ENCODE data around the gene BIRC2. TPM values are rescaled to one million over a fixed set of nuclear protein-coding genes. Genes with fewer than 3 reads are reported as not detected.

BIRC2 gene
- total and polyA plus RNA-seq, 10 of the 15 experiments (the other 5 are each of a cell fraction or from before 2014, with no cell fraction given), result 13.8 to 75.8 (median 26.5) TPM

DNA sequence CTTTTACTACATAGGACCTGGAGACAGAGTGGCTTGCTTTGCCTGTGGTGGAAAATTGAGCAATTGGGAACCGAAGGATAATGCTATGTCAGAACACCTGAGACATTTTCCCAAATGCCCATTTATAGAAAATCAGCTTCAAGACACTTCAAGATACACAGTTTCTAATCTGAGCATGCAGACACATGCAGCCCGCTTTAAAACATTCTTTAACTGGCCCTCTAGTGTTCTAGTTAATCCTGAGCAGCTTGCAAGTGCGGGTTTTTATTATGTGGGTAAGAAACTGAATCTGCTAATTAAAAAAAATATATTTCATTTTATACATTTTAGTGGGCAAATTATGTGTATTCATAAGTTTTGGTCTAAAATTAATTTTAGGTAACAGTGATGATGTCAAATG is 21.9 kb upstream of the BIRC2 start:
- peaks cover 79% of the 10 kb centered on the region for H3K79me2 ChIP-seq (ENCODE audit: control insufficient read depth, insufficient read depth, low read length)

More for the DNA sequence above, 21.9 kb upstream of the BIRC2 start:
- no TSS peak for BruUV-seq (replicated peaks)
- FAIRE-seq, result no peak
- intact Hi-C loops (cut with micrococcal nuclease; ENCODE audit: unreplicated experiment) (no loop called here), in situ Hi-C loops (cut with MboI) (no loop called here)
- Histone ChIP-seq H3K27me3 (replicated peaks in 1 of 2; ENCODE audit: control insufficient read depth in 2 of 2, insufficient read depth in 2 of 2, low read length in 1 of 2) (no peaks in the 10 kb centered on the region), H3K4me2 (ENCODE audit: control insufficient read depth, insufficient read depth) (peak overlapping the region; percentile 21; the same call in 1 of the 2 replicates), H4K20me1 (ENCODE audit: control insufficient read depth, insufficient read depth) (no peaks in the 10 kb centered on the region), H2AFZ (ENCODE audit: control insufficient read depth, low read depth, low read length) (no peak overlapping the region), H3K36me3 (ENCODE audit: control insufficient read depth in 2 of 2, insufficient read depth in 2 of 2, low read length in 1 of 2) (peaks cover 5 to 26% of the 10 kb centered on the region in 2 experiments; a peak in 3 of 4 replicates), H3K27ac (ENCODE audit: control insufficient read depth, insufficient read depth) (no peak overlapping the region), H3K9me3 (replicated peaks; ENCODE audit: control insufficient read depth, insufficient read depth, low read length) (no peaks in the 10 kb centered on the region), H3K9ac (ENCODE audit: control insufficient read depth, insufficient read depth, low read length) (no peak overlapping the region), H3K4me1 (ENCODE audit: control insufficient read depth, insufficient read depth, low read length) (no peaks in the 10 kb centered on the region; the same call in 1 of the 2 replicates), H3K4me3 (0 out of 2 replicates have a peak overlapping the region, but pooled peaks have one; percentile 31)
- ChIA-PET RAD21 (ENCODE audit: unreplicated experiment) (interaction anchor here (1.6 kb wide), 1 partner anchor 31 kb away, joined by 3 read pairs; no protein-coding TSS in a partner anchor), SMC1A (ENCODE audit: uncharacterized antibody, unreplicated experiment) (interaction anchor here (0.9 to 2.2 kb wide), 6 partner anchors 11 to 288 kb away, joined by 3 to 16 read pairs (median 6); no protein-coding TSS in a partner anchor), POLR2A (no interaction called here), CTCF (interaction anchor here (1.0 to 2.3 kb wide), 6 partner anchors 16 to 342 kb away, joined by 3 to 16 read pairs (median 8); no protein-coding TSS in a partner anchor)
- TF ChIP-seq PML (IDR thresholded peaks at IDR 0.05; ENCODE audit: low read length), result peak; percentile 6; the same call in 1 of the 2 replicates
- TF ChIP-seq, protein P1, sequence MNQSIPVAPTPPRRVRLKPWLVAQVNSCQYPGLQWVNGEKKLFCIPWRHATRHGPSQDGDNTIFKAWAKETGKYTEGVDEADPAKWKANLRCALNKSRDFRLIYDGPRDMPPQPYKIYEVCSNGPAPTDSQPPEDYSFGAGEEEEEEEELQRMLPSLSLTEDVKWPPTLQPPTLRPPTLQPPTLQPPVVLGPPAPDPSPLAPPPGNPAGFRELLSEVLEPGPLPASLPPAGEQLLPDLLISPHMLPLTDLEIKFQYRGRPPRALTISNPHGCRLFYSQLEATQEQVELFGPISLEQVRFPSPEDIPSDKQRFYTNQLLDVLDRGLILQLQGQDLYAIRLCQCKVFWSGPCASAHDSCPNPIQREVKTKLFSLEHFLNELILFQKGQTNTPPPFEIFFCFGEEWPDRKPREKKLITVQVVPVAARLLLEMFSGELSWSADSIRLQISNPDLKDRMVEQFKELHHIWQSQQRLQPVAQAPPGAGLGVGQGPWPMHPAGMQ (IDR thresholded peaks at IDR 0.05; ENCODE audit: borderline replicate concordance), result no peak
- peak; percentile 17; the same call in 1 of the 2 replicates for TF ChIP-seq SMAD5 (IDR thresholded peaks at IDR 0.05; ENCODE audit: low read depth)
- TF ChIP-seq, protein P2, sequence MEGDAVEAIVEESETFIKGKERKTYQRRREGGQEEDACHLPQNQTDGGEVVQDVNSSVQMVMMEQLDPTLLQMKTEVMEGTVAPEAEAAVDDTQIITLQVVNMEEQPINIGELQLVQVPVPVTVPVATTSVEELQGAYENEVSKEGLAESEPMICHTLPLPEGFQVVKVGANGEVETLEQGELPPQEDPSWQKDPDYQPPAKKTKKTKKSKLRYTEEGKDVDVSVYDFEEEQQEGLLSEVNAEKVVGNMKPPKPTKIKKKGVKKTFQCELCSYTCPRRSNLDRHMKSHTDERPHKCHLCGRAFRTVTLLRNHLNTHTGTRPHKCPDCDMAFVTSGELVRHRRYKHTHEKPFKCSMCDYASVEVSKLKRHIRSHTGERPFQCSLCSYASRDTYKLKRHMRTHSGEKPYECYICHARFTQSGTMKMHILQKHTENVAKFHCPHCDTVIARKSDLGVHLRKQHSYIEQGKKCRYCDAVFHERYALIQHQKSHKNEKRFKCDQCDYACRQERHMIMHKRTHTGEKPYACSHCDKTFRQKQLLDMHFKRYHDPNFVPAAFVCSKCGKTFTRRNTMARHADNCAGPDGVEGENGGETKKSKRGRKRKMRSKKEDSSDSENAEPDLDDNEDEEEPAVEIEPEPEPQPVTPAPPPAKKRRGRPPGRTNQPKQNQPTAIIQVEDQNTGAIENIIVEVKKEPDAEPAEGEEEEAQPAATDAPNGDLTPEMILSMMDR (IDR thresholded peaks at IDR 0.05 in 2 of 3, conservative IDR thresholded peaks at IDR 0.05 in 1 of 3; ENCODE audit: control insufficient read depth in 2 of 3, extremely low read depth in 1 of 3, insufficient read depth in 1 of 3, low read depth in 3 of 3, low read length in 3 of 3), result 0 out of 6 replicates have a peak, but pooled peaks of 2 of the 3 experiments have one; percentile 3
- WGBS (ENCODE audit: insufficient coverage, insufficient replicate concordance, low lambda C conversion rate, missing lambda C conversion rate), result 36% methylated on average over 3 of the region's 3 CpGs
- ATAC-seq, result peak; percentile 23; the same call in 2 of the 3 replicates
- no peak for DNase-seq (ENCODE audit: low read depth, low spot score)

Measured in GM12878 (cell line).